Superior temporal gyrus (tissue), 1 donor: ENCODE results near the gene SLCO1C1.

ENCODE experiments used
- DNase-seq: peaks from one replicate; pipeline ENCODE4 v3.0.0-alpha.2; 2016; ENCODE audit errors: extremely low spot score

SLCO1C1 gene

GRCh38 chr12:20792971-20793370 is 97.8 kb downstream of the SLCO1C1 start:
- no peak for DNase-seq

- DNase-seq = peak; percentile 57
Measured at GRCh38 chr12:20798554-20798953, 103.4 kb downstream of the SLCO1C1 start.

GRCh38 chr12:20800160-20800559 is 105.0 kb downstream of the SLCO1C1 start:
- DNase-seq = no peak

- no peak for DNase-seq
Measured at GRCh38 chr12:20801035-20801434, 105.9 kb downstream of the SLCO1C1 start.
